Measurements from ENCODE around the gene BBS7.

DNA sequence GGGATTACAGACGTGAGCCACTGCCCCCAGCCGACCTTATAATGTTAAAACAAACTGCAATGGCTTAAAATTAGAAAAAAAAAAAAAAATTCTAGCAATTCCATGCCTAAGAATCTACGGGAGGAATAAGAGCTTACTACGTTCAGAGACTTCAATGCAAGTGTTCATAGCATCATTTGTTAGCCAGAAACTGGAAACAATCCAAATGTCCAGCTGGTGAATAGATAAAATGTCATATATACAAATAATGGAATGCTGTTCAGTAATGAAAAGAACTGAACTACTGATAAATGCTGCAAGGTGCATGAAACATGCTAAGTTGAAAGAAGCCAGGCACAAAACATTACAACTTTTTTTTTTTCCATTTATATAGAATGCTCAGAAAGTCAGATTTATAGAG, 63.9 kb downstream of the BBS7 start:
- TF ChIP-seq CTCF (conservative IDR thresholded peaks at IDR 0.05) = no peak
- TF ChIP-seq ZFX (IDR thresholded peaks at IDR 0.05) = no peak
